Aorta (tissue), 5 donors: ENCODE measurements around the gene KRT9. TPM values are rescaled to one million over a fixed set of nuclear protein-coding genes. Genes with fewer than 3 reads are reported as not detected.

Source experiments
- ATAC-seq: fragments of 200-7000 bp; cut with Tn5 transposase; one replicate; pipeline ENCODE4 v1.9.1; 2022; ENCODE audit warnings: moderate library complexity; ENCODE audit not compliant: low FRiP score
- DNase-seq, 2 donors: peaks; one replicate each; pipeline ENCODE4 v3.0.0-alpha.2; 2020
- H3K27ac ChIP-seq, 2 donors: one replicate each; pipeline ENCODE4 v1.5.1; 2013; ENCODE audit warnings: low read length in 2 of 2, mild to moderate bottlenecking in 2 of 2, moderate library complexity in 2 of 2, control low read depth in 1 of 2, inconsistent platforms in 1 of 2, low read depth in 1 of 2
- H3K27me3 ChIP-seq, 2 donors: one replicate each; pipeline ENCODE4 v1.6.1; 2013; ENCODE audit warnings: control low read depth in 1 of 2, low read length in 1 of 2, mild to moderate bottlenecking in 1 of 2, moderate library complexity in 1 of 2; ENCODE audit not compliant: insufficient read depth in 2 of 2, control insufficient read depth in 1 of 2
- H3K36me3 ChIP-seq, 2 donors: one replicate each; pipeline ENCODE4 v1.6.1; 2013; ENCODE audit warnings: control low read depth in 1 of 2, low read length in 1 of 2, mild to moderate bottlenecking in 1 of 2; ENCODE audit not compliant: insufficient read depth in 2 of 2, control insufficient read depth in 1 of 2
- H3K4me1 ChIP-seq, 2 donors: one replicate each; pipeline ENCODE4 v1.6.1; 2013; ENCODE audit warnings: low read length in 2 of 2, control low read depth in 1 of 2, mild to moderate bottlenecking in 1 of 2, moderate library complexity in 1 of 2; ENCODE audit not compliant: insufficient read depth in 2 of 2, control insufficient read depth in 1 of 2
- H3K4me3 ChIP-seq, 2 donors: one replicate each; pipeline ENCODE4 v1.5.1; 2013; ENCODE audit warnings: low read length in 2 of 2, control low read depth in 1 of 2, mild to moderate bottlenecking in 1 of 2
- H3K9me3 ChIP-seq: one replicate; pipeline ENCODE4 v1.6.1; 2013; ENCODE audit warnings: mild to moderate bottlenecking, low read length; ENCODE audit not compliant: control insufficient read depth
- WGBS, 2 donors: extraction: QIAGEN DNeasy Blood & Tissue Kit; methylation state at CpG; one replicate each; pipeline ENCODE4 v1.1.7; 2013; 5-methylcytosine and 5-hydroxymethylcytosine counted together
- intact Hi-C, 2 donors: fragments of 100-400 bp; cut with DNase I; formaldehyde crosslinking; loops; one replicate each; pipeline versions ENCODE4 v1.14.2 to v1.15.0; 2022
- microRNA-seq, 2 donors: library from miRNA; unstranded; fragments of <30 nt; microRNA quantifications; one replicate each; pipeline ENCODE4 v1.2.0, GENCODE V29; 2020
- polyA plus RNA-seq, 2 donors: library from polyadenylated mRNA; stranded (reverse); fragments of 200-250 nt; gene quantifications; one replicate each; pipeline ENCODE4 v1.2.3, GENCODE V29; 2013
- total RNA-seq, 2 donors: library from RNA; stranded (reverse); fragmentation: NEBNext Ultra II Directional; extraction: Animal tissue kit (Norgen Biotek cat#: 25700); gene quantifications; one replicate each; pipeline ENCODE4 v1.2.1, GENCODE V29; 2021
- donor health status: healthy with polysubstance abuse.
- donor health status: Bipolar disorder and iron deficiency.
- donor health status: DM: no; HTN: no; CAD: no.
- donor health status: DM: no; HTN: no; CAD: no.
- donor health status: DM: yes; HTN: yes; CAD: no.

Gene KRT9
- total and polyA plus RNA-seq, 4 donors, result 0.18 TPM; not detected in 3

GRCh38 chr17:41516147-41516829 lies 55.6 kb downstream of the KRT9 start:
- Histone ChIP-seq H3K27ac (no peak overlapping the region), H3K4me1 (no peaks in the 10 kb centered on the region), H3K27me3 (no peaks in the 10 kb centered on the region), H3K9me3 (no peaks in the 10 kb centered on the region), H3K36me3 (no peaks in the 10 kb centered on the region), H3K4me3 (no peak overlapping the region)
- WGBS, 2 donors, result 91 to 93% methylated on average over 14 of the region's 14 CpGs
- intact Hi-C loops, result no loop called here
- no peak for DNase-seq
- no peak for ATAC-seq

Small RNA genes lying within 50 kb of the gene (microRNA-seq; reads per million reads assigned to microRNA genes)
- 0 reads per million in 2 donors for gene MIR6510

Other genes starting within 250 kb of the KRT9 start
- gene KRT33A, start 221.2 kb downstream of the KRT9 start, total RNA-seq, result not detected
- not detected for gene KRT33A, start 221.2 kb downstream of the KRT9 start, polyA plus RNA-seq
- not detected for gene KRT33B, start 202.2 kb downstream of the KRT9 start, total RNA-seq
- not detected for gene KRT33B, start 202.2 kb downstream of the KRT9 start, polyA plus RNA-seq
- gene KRT34, start 189.8 kb downstream of the KRT9 start, total RNA-seq, result not detected
- not detected for gene KRT34, start 189.8 kb downstream of the KRT9 start, polyA plus RNA-seq
- gene KRT31, start 174.5 kb downstream of the KRT9 start, total RNA-seq, result not detected
- not detected for gene KRT31, start 174.5 kb downstream of the KRT9 start, polyA plus RNA-seq
- not detected for gene KRT37, start 147.5 kb downstream of the KRT9 start, total RNA-seq
- not detected for gene KRT37, start 147.5 kb downstream of the KRT9 start, polyA plus RNA-seq
- gene KRT38, start 131.1 kb downstream of the KRT9 start, total RNA-seq, result not detected
- gene KRT38, start 131.1 kb downstream of the KRT9 start, polyA plus RNA-seq, result not detected
- not detected for gene KRT32, start 104.7 kb downstream of the KRT9 start, total RNA-seq
- gene KRT32, start 104.7 kb downstream of the KRT9 start, polyA plus RNA-seq, result not detected
- gene KRT35, start 90.9 kb downstream of the KRT9 start, total RNA-seq, result not detected
- not detected for gene KRT35, start 90.9 kb downstream of the KRT9 start, polyA plus RNA-seq
- not detected for gene KRT36, start 82.1 kb downstream of the KRT9 start, total RNA-seq
- gene KRT36, start 82.1 kb downstream of the KRT9 start, polyA plus RNA-seq, result under 1 TPM in 1 of 2 donors, not detected in 1; 0.50 TPM
- gene KRT13, start 66.4 kb downstream of the KRT9 start, total RNA-seq, result not detected
- 10 to 100 TPM; 11.4 to 38.3 TPM for gene KRT13, start 66.4 kb downstream of the KRT9 start, polyA plus RNA-seq
- gene KRT15, start 53.2 kb downstream of the KRT9 start, total RNA-seq, result not detected
- gene KRT15, start 53.2 kb downstream of the KRT9 start, polyA plus RNA-seq, result 1 to 10 TPM in 1 of 2 donors, under 1 TPM in 1; 0.56 to 1.9 TPM
- 1 to 10 TPM; 1.3 to 5.7 TPM for gene KRT19, start 43.8 kb downstream of the KRT9 start, total RNA-seq
- 100 to 1,000 TPM in 1 of 2 donors, 1 to 10 TPM in 1; 3.1 to 135 TPM for gene KRT19, start 43.8 kb downstream of the KRT9 start, polyA plus RNA-seq
- 1 to 10 TPM in 1 of 2 donors, under 1 TPM in 1; 0.30 to 1.2 TPM for gene KRT14, start 14.8 kb upstream of the KRT9 start, total RNA-seq
- 10 to 100 TPM in 1 of 2 donors, 1 to 10 TPM in 1; 4.4 to 46.7 TPM for gene KRT14, start 14.8 kb upstream of the KRT9 start, polyA plus RNA-seq
- under 1 TPM; 0.30 to 0.65 TPM for gene KRT16, start 40.7 kb upstream of the KRT9 start, total RNA-seq
- 10 to 100 TPM in 1 of 2 donors, 1 to 10 TPM in 1; 6.9 to 15.7 TPM for gene KRT16, start 40.7 kb upstream of the KRT9 start, polyA plus RNA-seq
- gene KRT17, start 52.5 kb upstream of the KRT9 start, total RNA-seq, result 1 to 10 TPM; 3.8 to 5.5 TPM
- 100 to 1,000 TPM in 1 of 2 donors, 10 to 100 TPM in 1; 33.2 to 126 TPM for gene KRT17, start 52.5 kb upstream of the KRT9 start, polyA plus RNA-seq
- 100 to 1,000 TPM; 582 to 726 TPM for gene EIF1, start 116.8 kb upstream of the KRT9 start, total RNA-seq
- 100 to 1,000 TPM; 372 to 801 TPM for gene EIF1, start 116.8 kb upstream of the KRT9 start, polyA plus RNA-seq
- not detected for gene GAST, start 140.3 kb upstream of the KRT9 start, total RNA-seq
- not detected for gene GAST, start 140.3 kb upstream of the KRT9 start, polyA plus RNA-seq
- under 1 TPM in 1 of 2 donors, not detected in 1; 0.06 TPM for gene HAP1, start 162.6 kb upstream of the KRT9 start, total RNA-seq
- gene HAP1, start 162.6 kb upstream of the KRT9 start, polyA plus RNA-seq, result not detected
- 10 to 100 TPM; 35.7 to 41.0 TPM for gene JUP, start 214.7 kb upstream of the KRT9 start, total RNA-seq
- 10 to 100 TPM; 48.3 to 64.3 TPM for gene JUP, start 214.7 kb upstream of the KRT9 start, polyA plus RNA-seq
- gene P3H4, start 239.9 kb upstream of the KRT9 start, total RNA-seq, result 10 to 100 TPM; 14.4 to 19.6 TPM
- gene P3H4, start 239.9 kb upstream of the KRT9 start, polyA plus RNA-seq, result 10 to 100 TPM; 10.5 to 15.1 TPM
- 100 to 1,000 TPM; 140 to 172 TPM for gene FKBP10, start 240.9 kb upstream of the KRT9 start, total RNA-seq
- 100 to 1,000 TPM in 1 of 2 donors, 10 to 100 TPM in 1; 70.5 to 260 TPM for gene FKBP10, start 240.9 kb upstream of the KRT9 start, polyA plus RNA-seq